ENCODE data around the gene FAM53B. TPM values are rescaled to one million over a fixed set of nuclear protein-coding genes. Genes with fewer than 3 reads are reported as not detected.
A peak's percentile ranks its signal among the peaks of the same experiment; 100 is the strongest.
"Not testable (repeated sequence)": the region's sequence is repeated elsewhere in the genome, so short reads cannot be mapped to it uniquely, and the experiment has no call there.

Gene FAM53B
- total RNA-seq, result 12.1 and 12.7 TPM in 2 replicates

- H3K4me1 ChIP-seq (ENCODE audit: insufficient read depth, low read length), result peaks cover 25% of the 10 kb centered on the region
- no peak for TF ChIP-seq CTCF (IDR thresholded peaks at IDR 0.05; ENCODE audit: extremely low read depth, low read depth, low read length)
- H3K27ac ChIP-seq (ENCODE audit: low read depth, low read length), result peak within 1 kb of the TSS; percentile 25
- no peak within 1 kb of the TSS for H2AFZ ChIP-seq (ENCODE audit: low read length)
- no peaks in the 10 kb centered on the region for H3K9me3 ChIP-seq (ENCODE audit: low read depth, low read length)
- peaks cover 7% of the 10 kb centered on the region for H3K36me3 ChIP-seq (ENCODE audit: insufficient read depth, low read length)
- H3K4me3 ChIP-seq (ENCODE audit: insufficient read depth, low read length), result peak within 1 kb of the TSS; percentile 77
- H3K4me2 ChIP-seq (ENCODE audit: insufficient read depth, low read length), result peak within 1 kb of the TSS; percentile 89
- H4K20me1 ChIP-seq (ENCODE audit: insufficient read depth, low read length), result peaks cover 17% of the 10 kb centered on the region
- DNase-seq (ENCODE audit: insufficient read length, low spot score, missing footprints), result peak; percentile 98
- no peaks in the 10 kb centered on the region for H3K27me3 ChIP-seq (ENCODE audit: insufficient read depth, low read length)
- peaks cover 19% of the 10 kb centered on the region for H3K79me2 ChIP-seq (ENCODE audit: insufficient read depth, low read length)
These were observed at the start of gene FAM53B for GRCh38 chr10:124744102-124745050. FAM53B (minus strand) TSS chr10:124744378; CDS start chr10:124706713, 37,665 bp downstream.

- no peak for DNase-seq (ENCODE audit: insufficient read length, low spot score, missing footprints)
- H3K4me1 ChIP-seq (ENCODE audit: insufficient read depth, low read length), result peaks cover 4% of the 10 kb centered on the region
- H3K79me2 ChIP-seq (ENCODE audit: insufficient read depth, low read length), result peaks cover 40% of the 10 kb centered on the region
- H3K9me3 ChIP-seq (ENCODE audit: low read depth, low read length), result no peaks in the 10 kb centered on the region
- H4K20me1 ChIP-seq (ENCODE audit: insufficient read depth, low read length), result no peaks in the 10 kb centered on the region
- peaks cover 5% of the 10 kb centered on the region for H3K36me3 ChIP-seq (ENCODE audit: insufficient read depth, low read length)
- no peak overlapping the region for H3K4me2 ChIP-seq (ENCODE audit: insufficient read depth, low read length)
- TF ChIP-seq CTCF (IDR thresholded peaks at IDR 0.05; ENCODE audit: extremely low read depth, low read depth, low read length), result no peak
- H3K27me3 ChIP-seq (ENCODE audit: insufficient read depth, low read length), result no peaks in the 10 kb centered on the region
- no peak overlapping the region for H3K4me3 ChIP-seq (ENCODE audit: insufficient read depth, low read length)
- H2AFZ ChIP-seq (ENCODE audit: low read length), result peak overlapping the region; percentile 0
- H3K27ac ChIP-seq (ENCODE audit: low read depth, low read length), result no peak overlapping the region
These were observed 48.8 kb upstream of the FAM53B start for GRCh38 chr10:124792998-124793352.

GRCh38 chr10:124791547-124792348, 47.6 kb upstream of the FAM53B start, which contains the start of gene EEF1AKMT2:
EEF1AKMT2 (minus strand) TSS chr10:124791887; CDS start chr10:124791833, 54 bp downstream.
- H3K4me1 ChIP-seq (ENCODE audit: insufficient read depth, low read length), result peaks cover 4% of the 10 kb centered on the region
- no peaks in the 10 kb centered on the region for H3K27me3 ChIP-seq (ENCODE audit: insufficient read depth, low read length)
- peaks cover 14% of the 10 kb centered on the region for H3K36me3 ChIP-seq (ENCODE audit: insufficient read depth, low read length)
- H4K20me1 ChIP-seq (ENCODE audit: insufficient read depth, low read length), result no peaks in the 10 kb centered on the region
- H3K4me2 ChIP-seq (ENCODE audit: insufficient read depth, low read length), result peak within 1 kb of the TSS; percentile 100
- peaks cover 40% of the 10 kb centered on the region for H3K79me2 ChIP-seq (ENCODE audit: insufficient read depth, low read length)
- peak within 1 kb of the TSS; percentile 85 for H3K27ac ChIP-seq (ENCODE audit: low read depth, low read length)
- no peak for TF ChIP-seq CTCF (IDR thresholded peaks at IDR 0.05; ENCODE audit: extremely low read depth, low read depth, low read length)
- no peaks in the 10 kb centered on the region for H3K9me3 ChIP-seq (ENCODE audit: low read depth, low read length)
- peak within 1 kb of the TSS; percentile 100 for H2AFZ ChIP-seq (ENCODE audit: low read length)
- peak within 1 kb of the TSS; percentile 99 for H3K4me3 ChIP-seq (ENCODE audit: insufficient read depth, low read length)
- DNase-seq (ENCODE audit: insufficient read length, low spot score, missing footprints), result peak; percentile 98

- not testable (repeated sequence) for H2AFZ ChIP-seq (ENCODE audit: low read length); H3K27me3 ChIP-seq (ENCODE audit: insufficient read depth, low read length); H3K4me1 ChIP-seq (ENCODE audit: insufficient read depth, low read length); H3K9me3 ChIP-seq (ENCODE audit: low read depth, low read length); H4K20me1 ChIP-seq (ENCODE audit: insufficient read depth, low read length); DNase-seq (ENCODE audit: insufficient read length, low spot score, missing footprints); H3K4me2 ChIP-seq (ENCODE audit: insufficient read depth, low read length); H3K4me3 ChIP-seq (ENCODE audit: insufficient read depth, low read length); H3K27ac ChIP-seq (ENCODE audit: low read depth, low read length)
- Histone ChIP-seq H3K79me2 (ENCODE audit: insufficient read depth, low read length) (peaks cover 10% of the 10 kb centered on the region), H3K36me3 (ENCODE audit: insufficient read depth, low read length) (peaks cover 31% of the 10 kb centered on the region)
These were observed 38.7 kb upstream of the FAM53B start for GRCh38 chr10:124782900-124783299.
